ENCODE data around the gene WWOX. TPM values are rescaled to one million over a fixed set of nuclear protein-coding genes. Genes with fewer than 3 reads are reported as not detected.

Gene WWOX
- polyA plus RNA-seq, 2 of the 4 experiments (the other 2 are of a cell fraction), result 16.0 to 17.2 TPM

DNA sequence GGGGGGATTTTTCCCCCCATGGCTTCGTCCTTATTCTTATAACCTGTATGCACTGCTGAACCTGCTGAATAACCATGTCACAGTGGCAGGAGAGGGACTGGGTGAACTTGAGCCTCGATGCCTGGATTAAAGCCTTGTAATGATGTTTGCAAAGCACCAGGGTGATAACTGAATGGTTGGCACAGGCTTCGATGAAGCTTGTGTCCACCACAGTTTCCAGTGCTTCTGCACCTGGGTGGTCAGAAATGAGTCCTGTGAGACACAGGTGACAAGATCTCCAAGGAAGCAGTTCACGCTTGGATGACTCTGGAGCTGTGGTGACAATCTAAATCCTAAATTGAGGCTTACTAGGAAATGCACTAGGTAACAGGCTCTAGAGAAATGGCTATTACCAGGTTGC is 771.8 kb downstream of the WWOX start:
- CTCF ChIA-PET, result interaction anchor here (0.9 to 1.3 kb wide), 2 partner anchors 9 to 11 kb away, joined by 4 read pairs; no protein-coding TSS in a partner anchor
- H3K4me3 ChIP-seq, result no peak overlapping the region
- TF ChIP-seq KDM5A (IDR thresholded peaks at IDR 0.05), result no peak
- H3K9me3 ChIP-seq, result no peaks in the 10 kb centered on the region
- WGBS (ENCODE audit: missing lambda C conversion rate), result 27% methylated on average over 4 of the region's 4 CpGs
- ATAC-seq, result no peak
- no peaks in the 10 kb centered on the region for H3K4me1 ChIP-seq
- no peak overlapping the region for H3K4me2 ChIP-seq
- DNase-seq (ENCODE audit: low read depth in 1 of 2, low spot score in 1 of 2), result no peak
- POLR2A ChIA-PET, result no interaction called here
- H3K27ac ChIP-seq, result no peak overlapping the region
- no peak for FAIRE-seq

GRCh38 chr16:78876671-78877070 is 777.2 kb downstream of the WWOX start:
- no peak overlapping the region for H3K4me3 ChIP-seq
- no peak for FAIRE-seq
- TF ChIP-seq MYC (IDR thresholded peaks at IDR 0.05; ENCODE audit: borderline replicate concordance, low read length) (no peak), TP53 (CRISPR knock-in tag; IDR thresholded peaks at IDR 0.05) (no peak), CBX2 (IDR thresholded peaks at IDR 0.05; ENCODE audit: borderline replicate concordance, low read depth) (no peak), RARB (CRISPR knock-in tag; IDR thresholded peaks at IDR 0.05) (no peak), PHF8 (IDR thresholded peaks at IDR 0.05; ENCODE audit: borderline replicate concordance, low read depth) (no peak), POLR2A (IDR thresholded peaks at IDR 0.05; ENCODE audit: low read length) (no peak), MAZ (IDR thresholded peaks at IDR 0.05; ENCODE audit: borderline replicate concordance, low read depth, low read length) (no peak), CHD4 (IDR thresholded peaks at IDR 0.05; ENCODE audit: borderline replicate concordance) (no peak), NR3C1 (IDR thresholded peaks at IDR 0.05) (no peak), RCOR1 (IDR thresholded peaks at IDR 0.05; ENCODE audit: low read depth, low read length) (no peak), HDAC2 (IDR thresholded peaks at IDR 0.05) (no peak), ATOH8 (CRISPR knock-in tag; IDR thresholded peaks at IDR 0.05; ENCODE audit: low read depth) (no peak), KDM1A (IDR thresholded peaks at IDR 0.05; ENCODE audit: low read depth) (no peak)
- TF ChIP-seq, protein P1, sequence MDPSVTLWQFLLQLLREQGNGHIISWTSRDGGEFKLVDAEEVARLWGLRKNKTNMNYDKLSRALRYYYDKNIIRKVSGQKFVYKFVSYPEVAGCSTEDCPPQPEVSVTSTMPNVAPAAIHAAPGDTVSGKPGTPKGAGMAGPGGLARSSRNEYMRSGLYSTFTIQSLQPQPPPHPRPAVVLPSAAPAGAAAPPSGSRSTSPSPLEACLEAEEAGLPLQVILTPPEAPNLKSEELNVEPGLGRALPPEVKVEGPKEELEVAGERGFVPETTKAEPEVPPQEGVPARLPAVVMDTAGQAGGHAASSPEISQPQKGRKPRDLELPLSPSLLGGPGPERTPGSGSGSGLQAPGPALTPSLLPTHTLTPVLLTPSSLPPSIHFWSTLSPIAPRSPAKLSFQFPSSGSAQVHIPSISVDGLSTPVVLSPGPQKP (IDR thresholded peaks at IDR 0.05; ENCODE audit: low read depth, low read length), result no peak
- TF ChIP-seq, protein P2, sequence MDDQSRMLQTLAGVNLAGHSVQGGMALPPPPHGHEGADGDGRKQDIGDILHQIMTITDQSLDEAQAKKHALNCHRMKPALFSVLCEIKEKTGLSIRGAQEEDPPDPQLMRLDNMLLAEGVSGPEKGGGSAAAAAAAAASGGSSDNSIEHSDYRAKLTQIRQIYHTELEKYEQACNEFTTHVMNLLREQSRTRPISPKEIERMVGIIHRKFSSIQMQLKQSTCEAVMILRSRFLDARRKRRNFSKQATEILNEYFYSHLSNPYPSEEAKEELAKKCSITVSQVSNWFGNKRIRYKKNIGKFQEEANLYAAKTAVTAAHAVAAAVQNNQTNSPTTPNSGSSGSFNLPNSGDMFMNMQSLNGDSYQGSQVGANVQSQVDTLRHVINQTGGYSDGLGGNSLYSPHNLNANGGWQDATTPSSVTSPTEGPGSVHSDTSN (IDR thresholded peaks at IDR 0.05), result no peak
- TF ChIP-seq, protein P3, sequence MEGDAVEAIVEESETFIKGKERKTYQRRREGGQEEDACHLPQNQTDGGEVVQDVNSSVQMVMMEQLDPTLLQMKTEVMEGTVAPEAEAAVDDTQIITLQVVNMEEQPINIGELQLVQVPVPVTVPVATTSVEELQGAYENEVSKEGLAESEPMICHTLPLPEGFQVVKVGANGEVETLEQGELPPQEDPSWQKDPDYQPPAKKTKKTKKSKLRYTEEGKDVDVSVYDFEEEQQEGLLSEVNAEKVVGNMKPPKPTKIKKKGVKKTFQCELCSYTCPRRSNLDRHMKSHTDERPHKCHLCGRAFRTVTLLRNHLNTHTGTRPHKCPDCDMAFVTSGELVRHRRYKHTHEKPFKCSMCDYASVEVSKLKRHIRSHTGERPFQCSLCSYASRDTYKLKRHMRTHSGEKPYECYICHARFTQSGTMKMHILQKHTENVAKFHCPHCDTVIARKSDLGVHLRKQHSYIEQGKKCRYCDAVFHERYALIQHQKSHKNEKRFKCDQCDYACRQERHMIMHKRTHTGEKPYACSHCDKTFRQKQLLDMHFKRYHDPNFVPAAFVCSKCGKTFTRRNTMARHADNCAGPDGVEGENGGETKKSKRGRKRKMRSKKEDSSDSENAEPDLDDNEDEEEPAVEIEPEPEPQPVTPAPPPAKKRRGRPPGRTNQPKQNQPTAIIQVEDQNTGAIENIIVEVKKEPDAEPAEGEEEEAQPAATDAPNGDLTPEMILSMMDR (IDR thresholded peaks at IDR 0.05), result no peak
- TF ChIP-seq, protein P4, sequence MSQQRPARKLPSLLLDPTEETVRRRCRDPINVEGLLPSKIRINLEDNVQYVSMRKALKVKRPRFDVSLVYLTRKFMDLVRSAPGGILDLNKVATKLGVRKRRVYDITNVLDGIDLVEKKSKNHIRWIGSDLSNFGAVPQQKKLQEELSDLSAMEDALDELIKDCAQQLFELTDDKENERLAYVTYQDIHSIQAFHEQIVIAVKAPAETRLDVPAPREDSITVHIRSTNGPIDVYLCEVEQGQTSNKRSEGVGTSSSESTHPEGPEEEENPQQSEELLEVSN (IDR thresholded peaks at IDR 0.05; ENCODE audit: borderline replicate concordance, low read depth), result no peak
- TF ChIP-seq, protein P5, sequence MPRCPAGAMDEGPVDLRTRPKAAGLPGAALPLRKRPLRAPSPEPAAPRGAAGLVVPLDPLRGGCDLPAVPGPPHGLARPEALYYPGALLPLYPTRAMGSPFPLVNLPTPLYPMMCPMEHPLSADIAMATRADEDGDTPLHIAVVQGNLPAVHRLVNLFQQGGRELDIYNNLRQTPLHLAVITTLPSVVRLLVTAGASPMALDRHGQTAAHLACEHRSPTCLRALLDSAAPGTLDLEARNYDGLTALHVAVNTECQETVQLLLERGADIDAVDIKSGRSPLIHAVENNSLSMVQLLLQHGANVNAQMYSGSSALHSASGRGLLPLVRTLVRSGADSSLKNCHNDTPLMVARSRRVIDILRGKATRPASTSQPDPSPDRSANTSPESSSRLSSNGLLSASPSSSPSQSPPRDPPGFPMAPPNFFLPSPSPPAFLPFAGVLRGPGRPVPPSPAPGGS (IDR thresholded peaks at IDR 0.05), result no peak
- ATAC-seq, result no peak
- no peak overlapping the region for H3K4me2 ChIP-seq
- no peak overlapping the region for H3K27ac ChIP-seq
- no peaks in the 10 kb centered on the region for H3K9me3 ChIP-seq
- no peak for DNase-seq (ENCODE audit: low read depth in 1 of 2, low spot score in 1 of 2)
- ChIA-PET POLR2A (no interaction called here), CTCF (interaction anchor here (0.9 kb wide), 1 partner anchor 10 kb away, joined by 3 read pairs; no protein-coding TSS in a partner anchor)
- 31% methylated on average over 2 of the region's 2 CpGs for WGBS (ENCODE audit: missing lambda C conversion rate)
- no peaks in the 10 kb centered on the region for H3K4me1 ChIP-seq
